Dendritic cell treated with granulocyte-macrophage colony-stimulating factor and Interleukin-4, amounts not matched to agents 40 ng/mL and 50 ng/mL, for 4 days (primary cell): Measurements from ENCODE around the gene AREL1.

Experiments
- H3K27ac Mint-ChIP-seq: one replicate; pipeline ENCODE4 v1.8.0; 2022; ENCODE audit warnings: mild to moderate bottlenecking, mixed read lengths
- H3K27me3 Mint-ChIP-seq: one replicate; pipeline ENCODE4 v1.8.0; 2022; ENCODE audit warnings: mild to moderate bottlenecking, mixed read lengths
- H3K36me3 Mint-ChIP-seq: one replicate; pipeline ENCODE4 v1.8.0; 2022; ENCODE audit warnings: low read depth, mixed read lengths
- H3K4me1 Mint-ChIP-seq: one replicate; pipeline ENCODE4 v1.8.0; 2022; ENCODE audit warnings: low read depth, mixed read lengths
- H3K4me3 Mint-ChIP-seq: one replicate; pipeline ENCODE4 v1.8.0; 2022; ENCODE audit warnings: mild to moderate bottlenecking, moderate library complexity, mixed read lengths
- H3K9me3 Mint-ChIP-seq: one replicate; pipeline ENCODE4 v1.8.0; 2022; ENCODE audit warnings: mixed read lengths
- intact Hi-C: fragments of 100-400 bp; cut with micrococcal nuclease; formaldehyde crosslinking; loops from one replicate; pipeline ENCODE4 v1.15.0; 2022

The AREL1 gene

DNA sequence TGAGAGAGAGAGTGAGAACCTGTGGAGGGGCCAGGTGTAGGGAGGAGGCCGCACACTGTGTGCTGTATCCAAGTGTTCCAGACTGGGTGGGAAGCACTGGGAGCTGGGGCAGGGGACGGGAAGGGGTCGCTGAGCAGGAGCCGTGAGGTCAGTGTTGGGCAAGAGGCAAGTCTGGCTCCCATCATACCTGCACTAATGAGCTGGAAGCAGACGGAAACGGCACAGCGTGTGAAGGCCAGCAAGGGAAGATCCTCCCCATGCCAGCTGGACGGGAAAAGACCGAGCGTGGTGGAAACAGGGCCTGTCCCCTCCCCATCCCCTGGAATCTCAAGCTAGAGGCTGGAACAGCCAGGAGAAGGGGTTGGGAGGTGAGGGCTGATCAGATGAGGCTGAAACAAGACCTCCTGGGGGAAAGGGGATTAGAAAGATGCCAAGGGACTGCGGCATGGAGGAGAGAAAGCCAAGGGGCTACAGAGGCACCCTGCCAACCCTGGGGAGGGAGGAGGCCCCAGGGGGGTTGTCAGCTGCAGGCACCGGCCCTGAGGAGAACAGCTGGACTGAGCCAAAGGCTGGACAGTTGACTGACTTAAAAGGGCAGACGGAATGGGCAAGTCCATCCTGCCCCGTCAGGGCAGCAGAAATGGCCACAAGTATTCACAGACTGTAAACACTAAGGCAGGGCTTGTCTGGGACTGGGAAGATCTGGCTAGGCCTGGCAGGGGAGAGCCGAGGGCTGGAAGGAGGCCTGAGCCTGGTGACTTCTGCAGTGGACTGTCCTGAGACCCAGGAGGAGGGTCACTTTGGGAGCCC is 81.8 kb downstream of the AREL1 start:
- no peak overlapping the region for H3K4me3 Mint-ChIP-seq
- H3K27ac Mint-ChIP-seq = peak overlapping the region; percentile 25
- H3K4me1 Mint-ChIP-seq = peaks cover 22% of the 10 kb centered on the region
- H3K27me3 Mint-ChIP-seq = peaks cover 13% of the 10 kb centered on the region
- H3K9me3 Mint-ChIP-seq = no peaks in the 10 kb centered on the region
- intact Hi-C loops = no loop called here
- no peaks in the 10 kb centered on the region for H3K36me3 Mint-ChIP-seq

DNA sequence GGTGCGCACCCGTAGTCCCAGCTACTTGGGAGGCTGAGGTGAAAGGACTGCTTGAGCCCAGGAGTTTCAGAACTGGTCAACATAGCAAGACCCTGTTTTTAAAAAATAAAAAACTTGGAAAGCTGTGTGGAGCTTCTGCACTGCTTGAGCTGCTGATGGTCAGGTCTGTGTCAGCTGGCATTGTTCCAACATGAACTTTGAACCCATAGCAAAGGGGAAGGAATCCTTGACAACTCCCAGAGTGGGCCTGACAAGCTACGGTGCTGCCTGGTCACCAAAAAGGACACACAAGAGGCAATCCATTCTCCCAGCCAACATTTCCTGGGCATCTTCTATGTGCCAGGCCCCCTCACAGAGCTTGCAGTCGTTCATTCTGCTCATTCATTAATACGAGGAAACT is 84.5 kb downstream of the AREL1 start:
- Mint-ChIP-seq H3K27me3 (peaks cover 14% of the 10 kb centered on the region), H3K36me3 (no peaks in the 10 kb centered on the region), H3K27ac (no peak overlapping the region), H3K4me3 (no peak overlapping the region), H3K4me1 (peaks cover 27% of the 10 kb centered on the region), H3K9me3 (no peaks in the 10 kb centered on the region)
- intact Hi-C loops = no loop called here

DNA sequence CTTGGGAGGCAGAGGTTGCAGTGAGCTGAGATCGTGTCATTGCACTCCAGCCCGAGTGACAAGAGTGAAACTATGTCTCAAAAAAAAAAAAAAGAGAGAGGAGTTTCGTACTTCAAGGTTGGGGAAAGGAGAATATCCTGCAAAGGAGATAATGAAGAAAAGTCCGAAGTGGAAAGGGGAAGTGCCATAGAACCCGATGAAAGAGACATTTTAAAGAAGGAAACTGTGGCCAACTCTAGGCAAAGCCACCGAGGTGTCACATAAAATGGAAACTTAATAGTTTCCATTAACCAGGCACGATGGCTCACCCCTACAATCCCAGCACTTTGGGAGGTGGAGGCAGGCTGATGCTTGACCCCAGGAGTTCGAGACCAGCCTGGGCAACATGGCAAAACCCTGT is 85.8 kb downstream of the AREL1 start:
- no peak overlapping the region for H3K4me3 Mint-ChIP-seq
- H3K36me3 Mint-ChIP-seq = no peaks in the 10 kb centered on the region
- H3K9me3 Mint-ChIP-seq = no peaks in the 10 kb centered on the region
- H3K4me1 Mint-ChIP-seq = peaks cover 37% of the 10 kb centered on the region
- intact Hi-C loops = no loop called here
- H3K27me3 Mint-ChIP-seq = peaks cover 15% of the 10 kb centered on the region
- peak overlapping the region; percentile 1 for H3K27ac Mint-ChIP-seq

DNA sequence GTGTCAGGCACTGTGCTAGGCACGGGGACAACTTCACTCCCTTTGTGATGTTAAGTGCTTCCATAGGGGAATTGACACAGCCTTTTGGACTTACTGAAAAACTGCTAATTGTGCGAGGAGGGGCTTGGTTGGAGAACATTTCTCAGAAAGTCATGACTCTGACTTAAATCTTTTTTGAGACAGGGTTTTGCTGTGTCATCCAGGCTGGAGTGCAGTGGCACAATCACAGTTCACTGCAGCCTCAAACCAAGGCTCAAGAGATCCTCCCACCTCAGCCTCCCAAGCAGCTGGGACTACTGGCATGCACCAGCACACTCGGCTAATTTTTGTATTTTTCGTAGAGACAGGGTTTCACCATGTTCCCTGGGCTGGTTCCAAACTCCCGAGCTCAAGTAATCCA is 90.6 kb downstream of the AREL1 start:
- Mint-ChIP-seq H3K36me3 (no peaks in the 10 kb centered on the region), H3K9me3 (no peaks in the 10 kb centered on the region), H3K4me3 (no peak overlapping the region), H3K27ac (peak overlapping the region; percentile 52), H3K4me1 (peaks cover 65% of the 10 kb centered on the region), H3K27me3 (peaks cover 24% of the 10 kb centered on the region)
- intact Hi-C loops = no loop called here

DNA sequence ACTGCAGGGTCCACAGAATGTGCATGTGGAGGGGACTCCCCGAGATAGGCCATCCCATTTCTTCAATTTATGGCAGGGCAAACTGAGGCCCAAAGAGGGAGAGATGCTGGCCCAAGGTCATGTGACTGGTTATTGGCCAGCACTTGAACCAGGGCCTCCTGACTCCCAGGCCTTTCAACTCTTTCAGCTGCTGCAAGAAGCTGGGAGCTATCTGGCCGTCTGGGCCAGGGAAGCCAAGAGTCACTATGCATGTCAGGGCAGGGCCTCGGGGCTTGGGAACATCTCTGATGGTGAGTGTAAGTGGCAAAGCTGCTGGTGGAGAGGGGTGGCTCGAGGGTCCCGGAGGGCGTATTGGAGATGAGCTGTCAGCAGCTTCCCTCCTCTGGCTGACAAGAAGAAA is 91.3 kb downstream of the AREL1 start:
- Mint-ChIP-seq H3K4me3 (no peak overlapping the region), H3K27me3 (peaks cover 24% of the 10 kb centered on the region), H3K27ac (no peak overlapping the region), H3K36me3 (no peaks in the 10 kb centered on the region), H3K4me1 (peaks cover 66% of the 10 kb centered on the region), H3K9me3 (no peaks in the 10 kb centered on the region)
- intact Hi-C loops = no loop called here

DNA sequence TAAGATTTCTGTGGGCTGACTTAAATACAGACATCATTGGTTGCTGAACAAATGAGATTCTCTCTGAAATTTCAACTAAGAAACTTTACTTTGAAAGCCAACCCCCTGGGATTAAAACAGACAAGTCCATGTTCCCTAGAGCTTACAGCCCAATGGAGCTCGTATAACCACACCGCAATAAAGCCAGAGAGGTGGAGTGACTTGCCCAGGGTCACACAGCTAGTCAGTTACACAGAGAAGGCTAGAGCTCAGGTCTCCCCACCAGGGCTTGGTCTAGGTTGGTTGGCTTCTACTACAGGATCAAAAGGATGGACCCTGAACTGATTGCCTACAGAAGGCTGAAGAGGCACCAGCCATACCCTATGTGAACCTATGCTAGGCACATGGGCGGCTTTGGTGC is 92.0 kb downstream of the AREL1 start:
- H3K4me3 Mint-ChIP-seq = no peak overlapping the region
- intact Hi-C loops = no loop called here
- H3K27me3 Mint-ChIP-seq = peaks cover 24% of the 10 kb centered on the region
- H3K9me3 Mint-ChIP-seq = no peaks in the 10 kb centered on the region
- H3K27ac Mint-ChIP-seq = no peak overlapping the region
- no peaks in the 10 kb centered on the region for H3K36me3 Mint-ChIP-seq
- H3K4me1 Mint-ChIP-seq = peaks cover 73% of the 10 kb centered on the region

DNA sequence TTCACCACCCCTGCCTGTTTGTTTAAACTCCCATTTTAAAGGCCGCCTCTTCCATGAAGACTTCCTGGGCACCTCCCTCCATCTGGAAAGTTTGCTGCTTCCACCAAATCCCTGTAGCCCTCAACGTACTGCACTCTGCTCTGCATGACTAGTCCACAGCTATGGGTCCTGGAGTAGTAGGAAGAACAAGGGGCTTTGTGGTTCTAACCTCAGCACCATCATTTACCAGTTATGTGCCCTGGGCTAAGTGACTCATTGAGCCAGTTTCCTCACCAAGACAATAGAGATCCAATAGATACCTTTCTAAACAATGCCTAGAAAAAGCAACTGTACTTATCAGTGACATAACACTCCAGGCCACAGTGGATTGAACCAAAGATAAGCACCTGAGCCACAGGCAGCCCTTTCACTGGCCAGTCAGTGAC is 92.4 kb downstream of the AREL1 start:
- peaks cover 77% of the 10 kb centered on the region for H3K4me1 Mint-ChIP-seq
- H3K27ac Mint-ChIP-seq = peak overlapping the region; percentile 47
- intact Hi-C loops = no loop called here
- H3K9me3 Mint-ChIP-seq = no peaks in the 10 kb centered on the region
- no peak overlapping the region for H3K4me3 Mint-ChIP-seq
- H3K27me3 Mint-ChIP-seq = peaks cover 27% of the 10 kb centered on the region
- no peaks in the 10 kb centered on the region for H3K36me3 Mint-ChIP-seq

DNA sequence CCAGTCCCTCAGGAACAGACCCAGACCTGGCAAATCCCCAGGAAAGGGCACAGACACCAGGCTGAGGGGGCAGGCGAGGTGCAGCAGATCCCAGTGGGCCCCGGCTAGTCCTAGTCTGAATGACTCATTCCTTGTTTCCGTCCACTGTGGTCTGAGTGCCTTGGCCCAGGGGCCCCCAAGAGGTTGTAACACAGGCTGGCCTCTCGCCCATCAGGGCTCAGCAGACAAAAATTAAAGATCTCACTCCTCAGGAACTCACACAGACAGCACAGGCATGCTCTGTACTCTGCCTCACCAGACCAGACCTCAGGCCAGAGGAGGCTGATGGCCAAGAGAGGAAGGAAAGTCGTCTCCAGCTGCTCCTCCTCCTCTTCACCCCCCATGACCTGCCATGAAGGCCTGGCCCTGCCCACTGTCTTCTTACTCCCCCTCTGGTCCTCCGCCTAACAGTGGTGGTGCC is 93.2 kb downstream of the AREL1 start:
- Mint-ChIP-seq H3K27me3 (peaks cover 27% of the 10 kb centered on the region), H3K36me3 (no peaks in the 10 kb centered on the region), H3K4me3 (no peak overlapping the region), H3K27ac (peak overlapping the region; percentile 47), H3K9me3 (no peaks in the 10 kb centered on the region), H3K4me1 (peaks cover 85% of the 10 kb centered on the region)
- intact Hi-C loops = no loop called here

DNA sequence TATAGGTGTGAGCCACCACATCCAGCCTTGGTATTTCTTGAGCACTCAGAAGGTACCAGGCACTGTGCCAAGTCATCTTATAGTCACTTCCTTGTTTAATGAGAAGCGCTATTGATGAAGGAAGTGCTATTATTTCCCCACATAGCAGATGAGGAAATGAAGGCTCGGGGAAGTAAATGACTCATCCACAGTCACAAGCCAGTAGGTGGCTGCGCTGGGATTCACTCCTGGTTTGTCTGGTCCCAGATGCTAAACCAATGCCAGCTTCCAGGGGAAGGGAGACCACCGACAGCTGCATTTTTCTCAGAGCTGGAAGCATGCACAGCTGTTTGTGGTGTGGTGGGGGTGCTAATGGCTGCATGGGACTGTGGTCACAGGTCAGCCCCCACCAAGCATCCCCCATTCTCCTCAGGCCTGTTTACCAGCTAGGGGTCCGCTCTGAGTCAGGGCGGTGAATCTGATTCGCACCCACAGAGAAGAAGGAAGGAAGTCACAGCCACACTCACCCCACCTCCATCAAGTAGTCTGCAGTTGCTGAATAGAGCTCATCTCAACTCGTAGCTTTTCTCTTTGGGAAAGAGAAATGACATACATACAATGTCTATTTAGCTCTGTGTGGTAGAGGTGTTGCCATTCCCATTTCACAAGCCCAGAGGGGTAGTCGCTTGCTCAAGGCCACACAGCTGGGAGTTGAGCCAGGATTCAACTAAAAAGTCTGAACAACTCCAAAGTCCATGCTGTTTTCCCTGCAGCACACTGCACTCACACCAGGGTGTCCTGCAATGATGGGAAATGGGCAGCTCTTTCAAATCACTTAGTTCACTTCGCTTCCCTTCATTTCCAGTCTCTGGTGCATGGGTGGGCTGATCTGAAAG is 94.6 kb downstream of the AREL1 start:
- peak overlapping the region; percentile 46 for H3K27ac Mint-ChIP-seq
- intact Hi-C loops = no loop called here

DNA sequence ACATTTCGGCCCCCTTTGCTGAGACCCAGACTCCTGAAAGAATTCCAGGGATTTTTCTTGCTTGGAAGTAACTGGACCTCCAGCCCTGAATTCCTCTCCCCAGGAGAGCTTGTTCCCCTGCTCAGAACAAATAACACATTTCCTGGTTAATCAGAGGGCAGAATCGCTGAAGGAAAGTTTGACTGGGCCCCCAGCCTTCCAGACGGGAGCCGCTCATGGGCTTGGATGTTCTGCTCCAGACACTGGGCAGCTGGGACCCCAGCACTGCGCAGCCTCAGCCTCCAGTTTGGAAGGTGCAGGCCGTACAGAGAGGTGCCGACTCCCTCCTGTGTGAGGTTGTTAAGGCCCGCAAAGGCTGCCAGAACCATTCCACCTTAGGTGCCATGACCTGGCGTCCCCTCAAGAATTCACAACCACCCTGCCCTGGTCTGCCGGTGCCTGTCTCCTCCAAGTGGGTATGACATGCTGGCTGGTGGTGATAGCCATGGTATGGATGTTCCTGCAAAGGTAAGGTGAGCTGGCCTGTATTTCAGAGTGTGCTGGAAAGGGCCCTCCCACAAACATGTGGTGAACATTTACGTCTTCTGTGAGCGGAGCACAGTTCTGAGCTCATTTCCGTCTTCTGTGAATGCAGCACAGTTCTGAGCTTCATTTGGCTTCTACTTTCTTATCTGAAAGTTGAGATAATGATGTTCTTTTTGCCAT is 95.7 kb downstream of the AREL1 start:
- H3K4me3 Mint-ChIP-seq = no peak overlapping the region
- peak overlapping the region; percentile 46 for H3K27ac Mint-ChIP-seq
- no peaks in the 10 kb centered on the region for H3K9me3 Mint-ChIP-seq
- H3K27me3 Mint-ChIP-seq = peaks cover 29% of the 10 kb centered on the region
- peaks cover 86% of the 10 kb centered on the region for H3K4me1 Mint-ChIP-seq
- H3K36me3 Mint-ChIP-seq = no peaks in the 10 kb centered on the region
- intact Hi-C loops = no loop called here

More for the DNA sequence above, 94.6 kb downstream of the AREL1 start:
- H3K4me1 Mint-ChIP-seq = peaks cover 93% of the 10 kb centered on the region
- no peak overlapping the region for H3K4me3 Mint-ChIP-seq
- H3K27me3 Mint-ChIP-seq = peaks cover 24% of the 10 kb centered on the region
- no peaks in the 10 kb centered on the region for H3K9me3 Mint-ChIP-seq
- H3K36me3 Mint-ChIP-seq = no peaks in the 10 kb centered on the region

DNA sequence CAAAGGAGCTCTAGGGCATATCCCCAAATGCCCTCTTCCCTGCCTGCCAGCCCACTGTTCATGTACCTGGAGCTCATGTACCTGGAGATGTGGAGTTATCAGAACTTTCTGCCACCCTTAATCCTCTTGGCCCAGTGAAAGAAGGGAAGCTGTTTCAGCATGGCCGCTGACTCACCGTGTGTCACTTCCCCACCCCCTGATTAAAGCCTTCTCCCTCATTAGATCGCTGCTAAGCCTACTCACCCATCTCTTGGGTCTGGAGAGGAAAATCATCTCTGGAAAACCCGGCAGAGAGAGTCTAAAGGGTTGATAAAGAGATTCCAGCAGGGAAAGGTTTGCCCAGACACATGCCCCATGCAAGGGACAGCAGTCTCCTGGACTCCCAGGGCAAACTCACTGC is 96.4 kb downstream of the AREL1 start:
- Mint-ChIP-seq H3K4me3 (no peak overlapping the region), H3K4me1 (peaks cover 79% of the 10 kb centered on the region), H3K27me3 (peaks cover 35% of the 10 kb centered on the region), H3K9me3 (no peaks in the 10 kb centered on the region), H3K27ac (peak overlapping the region; percentile 67), H3K36me3 (no peaks in the 10 kb centered on the region)
- intact Hi-C loops = no loop called here

DNA sequence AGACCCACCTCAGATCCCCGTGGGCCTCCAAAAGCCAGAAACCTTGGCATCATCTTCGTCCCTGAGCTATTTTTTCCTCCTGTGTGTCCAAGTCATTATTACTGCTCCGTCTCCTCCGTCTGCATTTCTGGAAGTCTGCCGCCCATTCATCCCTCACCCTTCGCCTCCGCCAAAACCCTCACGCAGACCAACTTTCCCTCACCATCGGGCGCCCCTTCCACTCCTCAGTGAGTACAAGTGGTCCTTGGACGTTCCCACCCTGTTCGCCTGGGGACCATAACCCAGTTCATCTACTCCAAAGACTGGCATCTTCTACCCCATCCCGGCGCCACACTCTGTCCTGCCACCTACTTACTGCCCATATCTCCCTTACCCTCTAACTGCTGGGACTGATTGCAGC is 97.1 kb downstream of the AREL1 start:
- Mint-ChIP-seq H3K4me1 (peaks cover 79% of the 10 kb centered on the region), H3K4me3 (no peak overlapping the region), H3K27me3 (peaks cover 39% of the 10 kb centered on the region), H3K9me3 (no peaks in the 10 kb centered on the region), H3K27ac (peak overlapping the region; percentile 67), H3K36me3 (no peaks in the 10 kb centered on the region)
- intact Hi-C loops = no loop called here

DNA sequence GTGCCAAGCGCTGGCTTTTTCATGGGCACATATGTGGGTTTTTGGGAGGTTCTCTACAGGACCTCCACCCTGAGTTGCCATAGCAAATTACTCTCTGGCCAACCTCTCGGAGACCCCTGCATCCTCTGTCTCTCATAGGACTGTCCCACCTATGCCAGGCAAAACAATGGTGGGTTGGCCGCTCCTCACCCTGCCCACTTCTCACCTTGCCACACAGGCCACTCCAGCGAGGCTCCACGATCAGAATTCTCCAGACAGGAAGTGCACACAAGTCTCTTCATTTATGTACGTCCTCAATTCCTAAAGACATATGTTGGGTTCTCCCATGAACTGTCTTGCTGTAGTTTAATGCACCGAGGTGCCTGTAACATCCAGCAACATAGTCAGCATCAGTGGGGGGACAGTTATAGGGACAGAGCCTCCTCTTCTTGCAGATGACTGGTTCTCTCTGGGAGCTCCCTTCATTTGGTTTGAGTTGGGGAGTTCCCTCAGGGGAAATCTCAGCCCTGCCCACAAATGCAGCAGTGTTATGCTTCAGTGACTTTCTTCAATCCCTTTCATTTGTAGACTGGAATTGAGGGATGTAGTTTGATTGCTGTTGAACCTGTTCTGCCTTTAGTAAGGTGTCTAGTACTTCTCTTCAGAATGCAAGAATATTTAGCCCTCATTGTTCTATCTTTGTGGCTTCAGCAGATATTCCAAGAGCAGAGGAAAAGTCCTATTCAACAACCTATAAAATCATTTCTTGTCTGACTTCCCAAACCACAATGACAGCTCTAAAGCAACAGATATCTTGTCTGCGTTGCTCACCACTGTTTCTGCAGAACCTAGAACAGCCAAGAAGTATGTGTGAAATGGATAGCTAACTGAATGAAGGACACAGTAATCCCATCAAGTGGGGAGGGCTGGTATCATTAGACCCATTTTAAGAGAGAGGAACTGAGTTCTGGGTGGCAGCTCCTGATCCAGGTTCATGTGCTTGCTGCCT is 98.1 kb downstream of the AREL1 start:
- Mint-ChIP-seq H3K9me3 (no peaks in the 10 kb centered on the region), H3K4me3 (no peak overlapping the region), H3K4me1 (peaks cover 79% of the 10 kb centered on the region), H3K27me3 (peaks cover 42% of the 10 kb centered on the region), H3K36me3 (no peaks in the 10 kb centered on the region), H3K27ac (peak overlapping the region; percentile 67)
- intact Hi-C loops = loop anchor here (5.0 kb wide), 1 partner anchor 123 kb away; the partner anchor contains the start of genes ISCA2 and NPC2
